H1 (cell line): ENCODE data around the gene RGS6. TPM values are rescaled to one million over a fixed set of nuclear protein-coding genes. Genes with fewer than 3 reads are reported as not detected.

Source experiments
- CTCF ChIA-PET: fragments of 300-600 bp; sonication (Branson Sonifier 250); formaldehyde crosslinking; loops from one replicate; lab custom pipeline; 2021; ENCODE audit not compliant: partially characterized antibody; lab: Charles Lee
- POLR2A ChIA-PET: fragments of 300-600 bp; sonication (Branson Sonifier 250); formaldehyde crosslinking; loops from one replicate; lab custom pipeline; 2021; ENCODE audit warnings: inconsistent platforms; ENCODE audit not compliant: partially characterized antibody; lab: Charles Lee
- DNase-seq, 2 experiments: peaks; one replicate each; pipeline versions ENCODE4 v3.0.0 to v3.0.0-alpha.2; 2010 to 2022; ENCODE audit warnings: low spot score in 2 of 2, low read depth in 1 of 2, mixed read lengths in 1 of 2
- FAIRE-seq: peaks from 2 replicates; lab custom pipeline; 2011; peaks lifted over from hg19 to GRCh38; lab: Jason Lieb, UNC
- H2AFZ ChIP-seq: 2 replicates; pipeline ENCODE4 v1.8.1; 2012; ENCODE audit warnings: low read length, inconsistent platforms
- H2AK5ac ChIP-seq: 2 replicates; pipeline ENCODE4 v1.6.1; 2013; ENCODE audit warnings: low read depth, low read length
- H2BK120ac ChIP-seq: replicated peaks from 2 replicates; pipeline ENCODE3; 2013; ENCODE audit warnings: low read depth, low read length, inconsistent platforms
- H2BK12ac ChIP-seq: 2 replicates; pipeline ENCODE4 v1.6.1; 2013; ENCODE audit warnings: low read depth, low read length
- H2BK15ac ChIP-seq: 2 replicates; pipeline ENCODE4 v1.6.1; 2013; ENCODE audit warnings: low read length
- H2BK20ac ChIP-seq: 2 replicates; pipeline ENCODE4 v1.6.1; 2013; ENCODE audit warnings: low read length
- H2BK5ac ChIP-seq: 2 replicates; pipeline ENCODE4 v1.6.1; 2013; ENCODE audit warnings: low read depth, low read length
- H3K14ac ChIP-seq: 2 replicates; pipeline ENCODE4 v1.6.1; 2013; ENCODE audit warnings: inconsistent platforms; ENCODE audit not compliant: insufficient read length
- H3K18ac ChIP-seq: 2 replicates; pipeline ENCODE4 v1.6.1; 2013; ENCODE audit warnings: low read length; ENCODE audit errors: extremely low read depth
- H3K23ac ChIP-seq: 2 replicates; pipeline ENCODE4 v1.6.1; 2013; ENCODE audit warnings: inconsistent platforms; ENCODE audit not compliant: insufficient read length
- H3K23me2 ChIP-seq: 2 replicates; pipeline ENCODE4 v1.6.1; 2013; ENCODE audit warnings: low read depth, low read length
- H3K27ac ChIP-seq: 2 replicates; pipeline ENCODE4 v1.6.1; 2011; ENCODE audit warnings: low read depth, low read length, inconsistent platforms
- H3K27me3 ChIP-seq, 4 experiments: replicated peaks in 1 of 4; 1 replicate in 1 of 4; 2 replicates in 3 of 4; pipeline versions ENCODE4 v1.6.1 to v1.8.1; 2011 to 2013; ENCODE audit warnings: low read length in 3 of 4, mild to moderate bottlenecking in 3 of 4, inconsistent platforms in 2 of 4, mixed read lengths in 2 of 4, moderate library complexity in 1 of 4; ENCODE audit not compliant: control insufficient read depth in 3 of 4, insufficient read depth in 3 of 4; ENCODE audit errors: extremely low read depth in 1 of 4
- H3K36me3 ChIP-seq, 4 experiments: 2 replicates each; pipeline versions ENCODE4 v1.6.1 to v1.8.1; 2011 to 2013; ENCODE audit warnings: mild to moderate bottlenecking in 4 of 4, low read length in 3 of 4, moderate library complexity in 2 of 4, control low read depth in 1 of 4, inconsistent platforms in 1 of 4; ENCODE audit not compliant: insufficient read depth in 4 of 4, control insufficient read depth in 2 of 4
- H3K4ac ChIP-seq: replicated peaks from 2 replicates; pipeline ENCODE3; 2013; ENCODE audit warnings: low read length, low read depth, mixed read lengths, inconsistent platforms; ENCODE audit not compliant: insufficient read length
- H3K4me1 ChIP-seq, 4 experiments: replicated peaks in 1 of 4; 1 replicate in 1 of 4; 2 replicates in 3 of 4; pipeline versions ENCODE4 v1.6.1 to v1.8.1; 2011 to 2013; ENCODE audit warnings: low read length in 3 of 4, inconsistent platforms in 2 of 4, mixed read lengths in 1 of 4; ENCODE audit not compliant: insufficient read depth in 4 of 4, control insufficient read depth in 3 of 4
- H3K4me2 ChIP-seq, 2 experiments: 2 replicates each; pipeline versions ENCODE4 v1.6.1 to v1.8.1; 2011 to 2013; ENCODE audit warnings: low read depth in 2 of 2, low read length in 2 of 2, control low read depth in 1 of 2, inconsistent platforms in 1 of 2, mild to moderate bottlenecking in 1 of 2; ENCODE audit not compliant: insufficient read depth in 1 of 2
- H3K4me3 ChIP-seq, 4 experiments: fragments of 200-600, 300-600 bp in 1 of 4; sonication (generic), shearing (Covaris generic), sonication (Bioruptor Twin) in 1 of 4; 2 replicates each; pipeline versions ENCODE4 v1.5.1 to v1.8.1; 2011 to 2016; ENCODE audit warnings: low read length in 4 of 4, low read depth in 3 of 4, control low read depth in 2 of 4, inconsistent platforms in 2 of 4, mild to moderate bottlenecking in 2 of 4, mixed read lengths in 1 of 4, moderate library complexity in 1 of 4; ENCODE audit not compliant: insufficient read depth in 2 of 4; ENCODE audit errors: extremely low read depth in 1 of 4
- H3K56ac ChIP-seq: replicated peaks from 2 replicates; pipeline ENCODE3; 2013; ENCODE audit warnings: low read depth, mild to moderate bottlenecking, mixed read lengths, low read length, inconsistent platforms; ENCODE audit not compliant: insufficient read length
- H3K79me1 ChIP-seq: 2 replicates; pipeline ENCODE4 v1.6.1; 2013; ENCODE audit warnings: low read depth, low read length, control low read depth
- H3K79me2 ChIP-seq, 2 experiments: 2 replicates each; pipeline versions ENCODE4 v1.6.1 to v1.8.1; 2012 to 2013; ENCODE audit warnings: low read length in 2 of 2, mild to moderate bottlenecking in 2 of 2, inconsistent platforms in 1 of 2; ENCODE audit not compliant: insufficient read depth in 2 of 2, control insufficient read depth in 1 of 2
- H3K9ac ChIP-seq, 4 experiments: replicated peaks in 1 of 4; 1 replicate in 1 of 4; 2 replicates in 3 of 4; pipeline versions ENCODE4 v1.6.1 to v1.8.1; 2011 to 2013; ENCODE audit warnings: low read depth in 3 of 4, low read length in 3 of 4, control low read depth in 2 of 4, mild to moderate bottlenecking in 2 of 4, moderate library complexity in 2 of 4, inconsistent platforms in 1 of 4; ENCODE audit errors: extremely low read depth in 1 of 4
- H3K9me3 ChIP-seq, 2 experiments: 2 replicates each; pipeline versions ENCODE4 v1.6.1 to v1.8.1; 2012 to 2013; ENCODE audit warnings: mild to moderate bottlenecking in 2 of 2, moderate library complexity in 2 of 2, control low read depth in 1 of 2, inconsistent platforms in 1 of 2, low read depth in 1 of 2, low read length in 1 of 2, mixed read lengths in 1 of 2; ENCODE audit not compliant: insufficient read depth in 2 of 2
- H4K20me1 ChIP-seq, 2 experiments: replicated peaks in 1 of 2; 2 replicates each; pipeline versions ENCODE3 to v1.8.1; 2011 to 2013; ENCODE audit warnings: inconsistent platforms in 2 of 2, low read length in 2 of 2, mild to moderate bottlenecking in 1 of 2; ENCODE audit not compliant: insufficient read depth in 2 of 2, control insufficient read depth in 1 of 2
- H4K5ac ChIP-seq: 2 replicates; pipeline ENCODE4 v1.6.1; 2013; ENCODE audit warnings: low read length, low read depth, mixed read lengths, inconsistent platforms; ENCODE audit not compliant: insufficient read length
- H4K8ac ChIP-seq: 2 replicates; pipeline ENCODE4 v1.8.0; 2013; ENCODE audit warnings: mild to moderate bottlenecking, moderate library complexity, low read length, inconsistent platforms; ENCODE audit not compliant: insufficient read depth; ENCODE audit errors: extremely low read depth
- H4K91ac ChIP-seq: replicated peaks from 2 replicates; pipeline ENCODE3; 2013; ENCODE audit warnings: low read length, mixed read lengths, inconsistent platforms; ENCODE audit not compliant: insufficient read length
- CBX8 ChIP-seq: fragments of 300-800, 300-1000 bp; sonication (generic); IDR thresholded peaks from 2 replicates; pipeline ENCODE4 v1.7.1; 2016; ENCODE audit warnings: low read depth, low read length, borderline replicate concordance
- CHD1 ChIP-seq: IDR thresholded peaks from 2 replicates; pipeline ENCODE4 v1.6.1; 2012; ENCODE audit warnings: low read depth, low read length, improper control_type of control experiment
- EZH2 ChIP-seq: fragments of 200-600 bp; sonication (generic); IDR thresholded peaks from 2 replicates; pipeline ENCODE4 v1.7.1; 2012; ENCODE audit warnings: low read depth, mild to moderate bottlenecking, moderate library complexity, low read length, inconsistent platforms; ENCODE audit not compliant: severe bottlenecking
- GTF2F1 ChIP-seq: IDR thresholded peaks from 2 replicates; pipeline ENCODE4 v1.6.1; 2012; ENCODE audit warnings: low read depth, low read length, improper control_type of control experiment, borderline replicate concordance
- HDAC2 ChIP-seq, 2 experiments: fragments of 300-600 bp in 1 of 2; sonication (generic) in 1 of 2; IDR thresholded peaks; 2 replicates each; pipeline ENCODE4 v1.6.1; 2011 to 2012; ENCODE audit warnings: low read depth in 2 of 2, low read length in 2 of 2, mild to moderate bottlenecking in 2 of 2, moderate library complexity in 2 of 2, borderline replicate concordance in 1 of 2, inconsistent platforms in 1 of 2
- MAFK ChIP-seq: IDR thresholded peaks from 2 replicates; pipeline ENCODE4 v1.6.1; 2012; ENCODE audit warnings: low read depth, mild to moderate bottlenecking, improper control_type of control experiment, low read length
- PHF8 ChIP-seq: fragments of 200-600 bp; sonication (generic); conservative IDR thresholded peaks from 2 replicates; pipeline ENCODE4 v1.7.1; 2012; ENCODE audit warnings: low read depth, mild to moderate bottlenecking, inconsistent platforms, low read length, moderate library complexity
- RAD21 ChIP-seq, 2 experiments: IDR thresholded peaks in 1 of 2; conservative IDR thresholded peaks in 1 of 2; 2 replicates each; pipeline ENCODE4 v1.6.1; 2011; ENCODE audit warnings: low read depth in 2 of 2, low read length in 2 of 2, improper control_type of control experiment in 1 of 2, inconsistent platforms in 1 of 2, mild to moderate bottlenecking in 1 of 2, moderate library complexity in 1 of 2
- RFX5 ChIP-seq: IDR thresholded peaks from 2 replicates; pipeline ENCODE4 v1.6.1; 2011; ENCODE audit warnings: low read depth, low read length, improper control_type of control experiment, borderline replicate concordance
- SAP30 ChIP-seq: fragments of 300-600 bp; sonication (generic); IDR thresholded peaks from 2 replicates; pipeline ENCODE4 v1.7.1; 2012; ENCODE audit warnings: low read length, moderate library complexity, mild to moderate bottlenecking, inconsistent platforms; ENCODE audit not compliant: insufficient read depth, insufficient replicate concordance
- SIN3A ChIP-seq, 2 experiments: IDR thresholded peaks in 1 of 2; conservative IDR thresholded peaks in 1 of 2; 2 replicates each; pipeline ENCODE4 v1.6.1; 2011 to 2012; ENCODE audit warnings: low read length in 2 of 2, improper control_type of control experiment in 1 of 2, low read depth in 1 of 2, mild to moderate bottlenecking in 1 of 2
- SP2 ChIP-seq: IDR thresholded peaks from 2 replicates; pipeline ENCODE4 v1.6.1; 2012; ENCODE audit warnings: mild to moderate bottlenecking, low read length, inconsistent platforms
- TBP ChIP-seq: IDR thresholded peaks from 2 replicates; pipeline ENCODE4 v1.6.1; 2011; ENCODE audit warnings: low read depth, low read length, improper control_type of control experiment
- WGBS, 2 experiments: shearing (Covaris generic) in 1 of 2; methylation state at CpG; one replicate each; pipeline versions ENCODE4 v1.1.6 to v1.1.7; 2013 to 2015; ENCODE audit warnings: low lambda C conversion rate in 2 of 2, mixed read lengths in 2 of 2, inconsistent platforms in 1 of 2, low coverage in 1 of 2, missing lambda C conversion rate in 1 of 2; ENCODE audit not compliant: insufficient replicate concordance in 2 of 2, insufficient coverage in 1 of 2, insufficient read length in 1 of 2; ENCODE audit errors: extremely low coverage in 1 of 2, missing lambda C conversion rate in 1 of 2; 5-methylcytosine and 5-hydroxymethylcytosine counted together
- polyA plus RNA-seq, 7 experiments: library from polyadenylated mRNA; depleted of rRNA in 3 of 7; stranded (reverse) in 5 of 7; unstranded in 2 of 7; fragments of >200 nt in 5 of 7; fragments of 200-250 nt in 2 of 7; gene quantifications; 1 replicate in 5 of 7; 2 replicates in 1 of 7; 4 replicates in 1 of 7; pipeline versions ENCODE4 v1.2.1 to v1.2.3, GENCODE V29; 2011 to 2013; ENCODE audit warnings: missing spikeins in 2 of 7, mixed read lengths in 2 of 7
- total RNA-seq: library from RNA; stranded (reverse); fragmentation: NEBNext Ultra II Directional; extraction: Animal tissue kit (Norgen Biotek cat#: 25700); gene quantifications from 2 replicates; pipeline ENCODE4 v1.2.1, GENCODE V29; 2021

RGS6 gene
- total and polyA plus RNA-seq, 2 of the 8 experiments (the other 6 are each of a cell fraction or from before 2014, with no cell fraction given): 0.26 to 1.1 TPM

- no peak overlapping the region for H2BK5ac ChIP-seq
- H3K4me1 ChIP-seq: no peaks in the 10 kb centered on the region
- no peak overlapping the region for H4K5ac ChIP-seq
- no peak overlapping the region for H3K23ac ChIP-seq
- no peaks in the 10 kb centered on the region for H3K79me2 ChIP-seq
- FAIRE-seq: no peak
- H2AFZ ChIP-seq: no peak overlapping the region; the same call in 1 of the 2 replicates
- TF ChIP-seq PHF8 (no peak), GTF2F1 (no peak), MAFK (no peak), SIN3A (conservative IDR thresholded peaks at IDR 0.05 in 1 of 2, IDR thresholded peaks at IDR 0.05 in 1 of 2; ENCODE audit: low read depth in 1 of 2, low read length in 2 of 2) (no peak), CBX8 (no peak), CHD1 (no peak), SAP30 (no peak), EZH2 (no peak), HDAC2 (IDR thresholded peaks at IDR 0.05; ENCODE audit: borderline replicate concordance in 1 of 2, low read depth in 2 of 2, low read length in 2 of 2) (no peak), RAD21 (IDR thresholded peaks at IDR 0.05 in 1 of 2, conservative IDR thresholded peaks at IDR 0.05 in 1 of 2; ENCODE audit: low read depth in 2 of 2, low read length in 2 of 2) (no peak), TBP (no peak), RFX5 (no peak), SP2 (no peak)
- no peak overlapping the region for H3K4me3 ChIP-seq
- no peak overlapping the region for H3K4me2 ChIP-seq
- no peaks in the 10 kb centered on the region; a peak in 1 of 4 replicates for H3K9me3 ChIP-seq
- H2BK120ac ChIP-seq: no peak overlapping the region
- no peak overlapping the region for H2BK15ac ChIP-seq
- no peak overlapping the region for H4K8ac ChIP-seq
- DNase-seq: no peak
- H3K4ac ChIP-seq: no peak overlapping the region
- no peak overlapping the region for H4K91ac ChIP-seq
- no peak overlapping the region for H3K14ac ChIP-seq
- no peak overlapping the region for H3K9ac ChIP-seq
- no peaks in the 10 kb centered on the region for H3K79me1 ChIP-seq
- ChIA-PET POLR2A (interaction anchor here (1.2 kb wide), 1 partner anchor 9 kb away, joined by 3 read pairs; no protein-coding TSS in a partner anchor), CTCF (interaction anchor here (0.7 to 1.2 kb wide), 2 partner anchors 75 to 637 kb away, joined by 3 to 4 read pairs; no protein-coding TSS in a partner anchor)
- H2AK5ac ChIP-seq: no peak overlapping the region
- WGBS, 2 experiments: 96% methylated on average over 5 of the region's 5 CpGs; no CpG with 5 or more reads in 1 of the 2 experiments
- H2BK20ac ChIP-seq: no peak overlapping the region
- H3K36me3 ChIP-seq: no peaks in the 10 kb centered on the region
- no peak overlapping the region for H3K27ac ChIP-seq
- no peaks in the 10 kb centered on the region for H4K20me1 ChIP-seq
- H3K23me2 ChIP-seq: no peaks in the 10 kb centered on the region
- no peak overlapping the region for H2BK12ac ChIP-seq
- no peaks in the 10 kb centered on the region for H3K27me3 ChIP-seq
- H3K56ac ChIP-seq: no peak overlapping the region
- no peak overlapping the region for H3K18ac ChIP-seq
Measured at GRCh38 chr14:72588521-72588920, 656.3 kb downstream of the RGS6 start.
